ENCODE results near the gene ING4. TPM values are rescaled to one million over a fixed set of nuclear protein-coding genes. Genes with fewer than 3 reads are reported as not detected.

ING4 gene
- total and polyA plus RNA-seq, 2 of the 13 experiments (the other 11 are each of a cell fraction or from before 2014, with no cell fraction given): 14.4 to 32.4 TPM

GRCh38 chr12:6688999-6689882, 26.3 kb upstream of the ING4 start, which contains the start of gene ZNF384 (continued):
- TF ChIP-seq, protein P1, sequence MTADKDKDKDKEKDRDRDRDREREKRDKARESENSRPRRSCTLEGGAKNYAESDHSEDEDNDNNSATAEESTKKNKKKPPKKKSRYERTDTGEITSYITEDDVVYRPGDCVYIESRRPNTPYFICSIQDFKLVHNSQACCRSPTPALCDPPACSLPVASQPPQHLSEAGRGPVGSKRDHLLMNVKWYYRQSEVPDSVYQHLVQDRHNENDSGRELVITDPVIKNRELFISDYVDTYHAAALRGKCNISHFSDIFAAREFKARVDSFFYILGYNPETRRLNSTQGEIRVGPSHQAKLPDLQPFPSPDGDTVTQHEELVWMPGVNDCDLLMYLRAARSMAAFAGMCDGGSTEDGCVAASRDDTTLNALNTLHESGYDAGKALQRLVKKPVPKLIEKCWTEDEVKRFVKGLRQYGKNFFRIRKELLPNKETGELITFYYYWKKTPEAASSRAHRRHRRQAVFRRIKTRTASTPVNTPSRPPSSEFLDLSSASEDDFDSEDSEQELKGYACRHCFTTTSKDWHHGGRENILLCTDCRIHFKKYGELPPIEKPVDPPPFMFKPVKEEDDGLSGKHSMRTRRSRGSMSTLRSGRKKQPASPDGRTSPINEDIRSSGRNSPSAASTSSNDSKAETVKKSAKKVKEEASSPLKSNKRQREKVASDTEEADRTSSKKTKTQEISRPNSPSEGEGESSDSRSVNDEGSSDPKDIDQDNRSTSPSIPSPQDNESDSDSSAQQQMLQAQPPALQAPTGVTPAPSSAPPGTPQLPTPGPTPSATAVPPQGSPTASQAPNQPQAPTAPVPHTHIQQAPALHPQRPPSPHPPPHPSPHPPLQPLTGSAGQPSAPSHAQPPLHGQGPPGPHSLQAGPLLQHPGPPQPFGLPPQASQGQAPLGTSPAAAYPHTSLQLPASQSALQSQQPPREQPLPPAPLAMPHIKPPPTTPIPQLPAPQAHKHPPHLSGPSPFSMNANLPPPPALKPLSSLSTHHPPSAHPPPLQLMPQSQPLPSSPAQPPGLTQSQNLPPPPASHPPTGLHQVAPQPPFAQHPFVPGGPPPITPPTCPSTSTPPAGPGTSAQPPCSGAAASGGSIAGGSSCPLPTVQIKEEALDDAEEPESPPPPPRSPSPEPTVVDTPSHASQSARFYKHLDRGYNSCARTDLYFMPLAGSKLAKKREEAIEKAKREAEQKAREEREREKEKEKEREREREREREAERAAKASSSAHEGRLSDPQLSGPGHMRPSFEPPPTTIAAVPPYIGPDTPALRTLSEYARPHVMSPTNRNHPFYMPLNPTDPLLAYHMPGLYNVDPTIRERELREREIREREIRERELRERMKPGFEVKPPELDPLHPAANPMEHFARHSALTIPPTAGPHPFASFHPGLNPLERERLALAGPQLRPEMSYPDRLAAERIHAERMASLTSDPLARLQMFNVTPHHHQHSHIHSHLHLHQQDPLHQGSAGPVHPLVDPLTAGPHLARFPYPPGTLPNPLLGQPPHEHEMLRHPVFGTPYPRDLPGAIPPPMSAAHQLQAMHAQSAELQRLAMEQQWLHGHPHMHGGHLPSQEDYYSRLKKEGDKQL (CRISPR knock-in tag; IDR thresholded peaks at IDR 0.05; ENCODE audit: low read depth): no peak
- TF ChIP-seq ZFP62 (CRISPR knock-in tag; IDR thresholded peaks at IDR 0.05) (no peak), THAP8 (CRISPR knock-in tag; IDR thresholded peaks at IDR 0.05; ENCODE audit: borderline replicate concordance) (0 out of 2 replicates have a peak, but pooled peaks have one; percentile 28), ZNF562 (CRISPR knock-in tag; IDR thresholded peaks at IDR 0.05; ENCODE audit: borderline replicate concordance) (no peak), GABPB1 (CRISPR knock-in tag; IDR thresholded peaks at IDR 0.05) (peak; percentile 92), ZNF367 (CRISPR knock-in tag; IDR thresholded peaks at IDR 0.05; ENCODE audit: borderline replicate concordance) (no peak), NFYC (CRISPR knock-in tag; IDR thresholded peaks at IDR 0.05) (peak; percentile 56; the same call in 1 of the 2 replicates), CAMTA2 (CRISPR knock-in tag; IDR thresholded peaks at IDR 0.05; ENCODE audit: borderline replicate concordance) (no peak), PRDM15 (CRISPR knock-in tag; IDR thresholded peaks at IDR 0.05) (no peak), HNRNPH1 (optimal IDR thresholded peaks at IDR 0.05; ENCODE audit: low read depth, low read length) (peak; percentile 54), YY1 (IDR thresholded peaks at IDR 0.05; ENCODE audit: insufficient read depth, insufficient replicate concordance, low read depth, low read length) (peak; percentile 80), ZNF557 (CRISPR knock-in tag; IDR thresholded peaks at IDR 0.05) (no peak), KAT8 (CRISPR knock-in tag; IDR thresholded peaks at IDR 0.05) (peak; percentile 98), ZNF772 (CRISPR knock-in tag; IDR thresholded peaks at IDR 0.05) (peak; percentile 70), MLX (CRISPR knock-in tag; IDR thresholded peaks at IDR 0.05) (no peak), NAIF1 (CRISPR knock-in tag; IDR thresholded peaks at IDR 0.05; ENCODE audit: borderline replicate concordance) (peak; percentile 95)
- TF ChIP-seq, protein P2, sequence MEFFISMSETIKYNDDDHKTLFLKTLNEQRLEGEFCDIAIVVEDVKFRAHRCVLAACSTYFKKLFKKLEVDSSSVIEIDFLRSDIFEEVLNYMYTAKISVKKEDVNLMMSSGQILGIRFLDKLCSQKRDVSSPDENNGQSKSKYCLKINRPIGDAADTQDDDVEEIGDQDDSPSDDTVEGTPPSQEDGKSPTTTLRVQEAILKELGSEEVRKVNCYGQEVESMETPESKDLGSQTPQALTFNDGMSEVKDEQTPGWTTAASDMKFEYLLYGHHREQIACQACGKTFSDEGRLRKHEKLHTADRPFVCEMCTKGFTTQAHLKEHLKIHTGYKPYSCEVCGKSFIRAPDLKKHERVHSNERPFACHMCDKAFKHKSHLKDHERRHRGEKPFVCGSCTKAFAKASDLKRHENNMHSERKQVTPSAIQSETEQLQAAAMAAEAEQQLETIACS (CRISPR knock-in tag; IDR thresholded peaks at IDR 0.05): peak; percentile 71
